ENCODE measurements around the gene TMEM128.

- TF ChIP-seq CTCF (IDR thresholded peaks at IDR 0.05), result no peak
- no peak for TF ChIP-seq POLR2AphosphoS5 (IDR thresholded peaks at IDR 0.05)
Observed at GRCh38 chr4:4217113-4217512, 30.9 kb downstream of the TMEM128 start.

Data from prostate gland (tissue), 2 donors.